Measurements from ENCODE around the gene CC2D2A. TPM values are rescaled to one million over a fixed set of nuclear protein-coding genes. Genes with fewer than 3 reads are reported as not detected.

Gene CC2D2A
- total and polyA plus RNA-seq, 9 of the 15 experiments (the other 6 are each of a cell fraction or from before 2014, with no cell fraction given), result 0.36 to 2.5 (median 1.6) TPM

DNA sequence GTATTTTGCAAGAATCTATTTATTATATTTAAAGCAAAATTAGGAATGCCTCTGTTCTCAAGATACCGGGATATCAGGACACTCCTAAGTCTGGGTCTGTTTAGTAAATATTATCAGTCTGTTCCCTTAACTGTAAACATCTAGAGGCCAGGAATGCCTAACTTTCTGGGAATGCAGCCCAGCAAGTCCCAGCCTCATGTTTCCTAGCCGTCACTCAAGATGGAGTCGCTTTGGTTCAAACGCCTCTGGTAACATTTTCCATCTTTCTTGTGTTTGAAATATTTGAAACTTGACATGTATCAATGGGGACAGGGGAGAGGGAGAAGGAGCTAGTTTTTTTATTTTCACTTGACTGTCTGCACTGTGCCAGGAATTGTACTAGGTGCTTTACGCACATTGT, 100.1 kb downstream of the CC2D2A start:
- TF ChIP-seq ZNF780A (CRISPR knock-in tag; IDR thresholded peaks at IDR 0.05), result no peak
- TF ChIP-seq ZNF551 (CRISPR knock-in tag; IDR thresholded peaks at IDR 0.05), result no peak
- TF ChIP-seq POLR2AphosphoS2 (IDR thresholded peaks at IDR 0.05; ENCODE audit: low read length), result no peak
- TF ChIP-seq ZNF583 (CRISPR knock-in tag; IDR thresholded peaks at IDR 0.05), result no peak
- TF ChIP-seq, protein P1, sequence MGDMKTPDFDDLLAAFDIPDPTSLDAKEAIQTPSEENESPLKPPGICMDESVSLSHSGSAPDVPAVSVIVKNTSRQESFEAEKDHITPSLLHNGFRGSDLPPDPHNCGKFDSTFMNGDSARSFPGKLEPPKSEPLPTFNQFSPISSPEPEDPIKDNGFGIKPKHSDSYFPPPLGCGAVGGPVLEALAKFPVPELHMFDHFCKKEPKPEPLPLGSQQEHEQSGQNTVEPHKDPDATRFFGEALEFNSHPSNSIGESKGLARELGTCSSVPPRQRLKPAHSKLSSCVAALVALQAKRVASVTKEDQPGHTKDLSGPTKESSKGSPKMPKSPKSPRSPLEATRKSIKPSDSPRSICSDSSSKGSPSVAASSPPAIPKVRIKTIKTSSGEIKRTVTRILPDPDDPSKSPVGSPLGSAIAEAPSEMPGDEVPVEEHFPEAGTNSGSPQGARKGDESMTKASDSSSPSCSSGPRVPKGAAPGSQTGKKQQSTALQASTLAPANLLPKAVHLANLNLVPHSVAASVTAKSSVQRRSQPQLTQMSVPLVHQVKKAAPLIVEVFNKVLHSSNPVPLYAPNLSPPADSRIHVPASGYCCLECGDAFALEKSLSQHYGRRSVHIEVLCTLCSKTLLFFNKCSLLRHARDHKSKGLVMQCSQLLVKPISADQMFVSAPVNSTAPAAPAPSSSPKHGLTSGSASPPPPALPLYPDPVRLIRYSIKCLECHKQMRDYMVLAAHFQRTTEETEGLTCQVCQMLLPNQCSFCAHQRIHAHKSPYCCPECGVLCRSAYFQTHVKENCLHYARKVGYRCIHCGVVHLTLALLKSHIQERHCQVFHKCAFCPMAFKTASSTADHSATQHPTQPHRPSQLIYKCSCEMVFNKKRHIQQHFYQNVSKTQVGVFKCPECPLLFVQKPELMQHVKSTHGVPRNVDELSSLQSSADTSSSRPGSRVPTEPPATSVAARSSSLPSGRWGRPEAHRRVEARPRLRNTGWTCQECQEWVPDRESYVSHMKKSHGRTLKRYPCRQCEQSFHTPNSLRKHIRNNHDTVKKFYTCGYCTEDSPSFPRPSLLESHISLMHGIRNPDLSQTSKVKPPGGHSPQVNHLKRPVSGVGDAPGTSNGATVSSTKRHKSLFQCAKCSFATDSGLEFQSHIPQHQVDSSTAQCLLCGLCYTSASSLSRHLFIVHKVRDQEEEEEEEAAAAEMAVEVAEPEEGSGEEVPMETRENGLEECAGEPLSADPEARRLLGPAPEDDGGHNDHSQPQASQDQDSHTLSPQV (IDR thresholded peaks at IDR 0.05), result no peak
- TF ChIP-seq, protein P2, sequence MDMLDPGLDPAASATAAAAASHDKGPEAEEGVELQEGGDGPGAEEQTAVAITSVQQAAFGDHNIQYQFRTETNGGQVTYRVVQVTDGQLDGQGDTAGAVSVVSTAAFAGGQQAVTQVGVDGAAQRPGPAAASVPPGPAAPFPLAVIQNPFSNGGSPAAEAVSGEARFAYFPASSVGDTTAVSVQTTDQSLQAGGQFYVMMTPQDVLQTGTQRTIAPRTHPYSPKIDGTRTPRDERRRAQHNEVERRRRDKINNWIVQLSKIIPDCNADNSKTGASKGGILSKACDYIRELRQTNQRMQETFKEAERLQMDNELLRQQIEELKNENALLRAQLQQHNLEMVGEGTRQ (CRISPR knock-in tag; IDR thresholded peaks at IDR 0.05), result no peak
- TF ChIP-seq SMAD3 (CRISPR knock-in tag; conservative IDR thresholded peaks at IDR 0.05), result no peak
- no peak for TF ChIP-seq EWSR1 (IDR thresholded peaks at IDR 0.05; ENCODE audit: borderline replicate concordance, low read depth, partially characterized antibody)
- WGBS (ENCODE audit: insufficient coverage, low coverage, missing lambda C conversion rate), result 74% methylated on average over 5 of the region's 5 CpGs
- H3K36me3 ChIP-seq (ENCODE audit: control insufficient read depth, insufficient read depth, low read length), result no peaks in the 10 kb centered on the region
- no peaks in the 10 kb centered on the region for H4K20me1 ChIP-seq (replicated peaks; ENCODE audit: control insufficient read depth, insufficient read depth, low read length)
- DNase-seq (ENCODE audit: extremely low read depth in 1 of 4, low spot score in 3 of 4) (no peak), ATAC-seq (no peak), FAIRE-seq (no peak)
- H3K4me3 ChIP-seq, result no peak overlapping the region
- no peak overlapping the region for H3K27ac ChIP-seq (ENCODE audit: extremely low read depth, low read depth, low read length)
- CTCF ChIA-PET (ENCODE audit: low intra/inter-chr PET ratio), result no interaction called here
- BruUV-seq (replicated peaks), result no TSS peak
- H3K9ac ChIP-seq (ENCODE audit: insufficient read depth in 1 of 2, low read depth in 2 of 2, low read length in 2 of 2), result no peak overlapping the region
- H3K9me1 ChIP-seq (ENCODE audit: control insufficient read depth, insufficient read depth, low read length), result no peaks in the 10 kb centered on the region
- in situ Hi-C loops (cut with MboI), result no loop called here
- no peaks in the 10 kb centered on the region for H3K4me1 ChIP-seq (replicated peaks in 1 of 2; ENCODE audit: control insufficient read depth in 2 of 2, insufficient read depth in 2 of 2, low read length in 2 of 2)
- no peaks in the 10 kb centered on the region for H3K27me3 ChIP-seq (ENCODE audit: control insufficient read depth in 2 of 2, insufficient read depth in 2 of 2, low read length in 2 of 2)
- no peak overlapping the region for H2AFZ ChIP-seq (ENCODE audit: low read depth, low read length)
- H3K79me2 ChIP-seq (ENCODE audit: control insufficient read depth, insufficient read depth, low read length), result no peaks in the 10 kb centered on the region
- no peak overlapping the region for H3K4me2 ChIP-seq (ENCODE audit: insufficient read depth, low read length)
- POLR2A ChIA-PET, result no interaction called here
- intact Hi-C loops (cut with micrococcal nuclease), result no loop called here
- H3K9me3 ChIP-seq (replicated peaks; ENCODE audit: control insufficient read depth, insufficient read depth, low read depth, low read length), result no peaks in the 10 kb centered on the region

All from K562 (cell line).